ENCODE results near the gene MAPK1.
"Not testable (repeated sequence)": the region's sequence is repeated elsewhere in the genome, so short reads cannot be mapped to it uniquely, and the experiment has no call there.

The MAPK1 gene

GRCh38 chr22:21827628-21828267 lies 39.7 kb downstream of the MAPK1 start:
- CTCF ChIA-PET = no interaction called here
- TF ChIP-seq CTCF (conservative IDR thresholded peaks at IDR 0.05; ENCODE audit: low read depth) = no peak
- POLR2A ChIA-PET (ENCODE audit: low non-redundant PET) = no interaction called here
- DNase-seq (ENCODE audit: low spot score) = no peak
- no peak overlapping the region for H3K27ac ChIP-seq

- POLR2A ChIA-PET (ENCODE audit: low non-redundant PET) = no interaction called here
- no peak for TF ChIP-seq CTCF (conservative IDR thresholded peaks at IDR 0.05; ENCODE audit: low read depth)
- CTCF ChIA-PET = no interaction called here
- DNase-seq (ENCODE audit: low spot score) = no peak
- H3K27ac ChIP-seq = no peak overlapping the region
Observed at GRCh38 chr22:21826204-21826603, 41.2 kb downstream of the MAPK1 start.

- H3K27ac ChIP-seq = not testable (repeated sequence)
- CTCF ChIA-PET = interaction anchor here (0.6 to 1.3 kb wide), 2 partner anchors 35 to 56 kb away, joined by 3 to 5 read pairs; no protein-coding TSS in a partner anchor
Observed at GRCh38 chr22:21824962-21825361, 42.5 kb downstream of the MAPK1 start.

GRCh38 chr22:21824445-21824912 lies 43.0 kb downstream of the MAPK1 start:
- ChIA-PET POLR2A (ENCODE audit: low non-redundant PET) (no interaction called here), CTCF (interaction anchor here (0.6 to 1.3 kb wide), 2 partner anchors 35 to 57 kb away, joined by 3 to 5 read pairs; no protein-coding TSS in a partner anchor)
- no peak for TF ChIP-seq CTCF (conservative IDR thresholded peaks at IDR 0.05; ENCODE audit: low read depth)
- H3K27ac ChIP-seq = no peak overlapping the region
- DNase-seq (ENCODE audit: low spot score) = no peak

More at GRCh38 chr22:21824962-21825361, 42.5 kb downstream of the MAPK1 start:
- POLR2A ChIA-PET (ENCODE audit: low non-redundant PET); DNase-seq (ENCODE audit: low spot score): not testable (repeated sequence)

- no peak overlapping the region for H3K27ac ChIP-seq
- DNase-seq (ENCODE audit: low spot score) = no peak
- POLR2A ChIA-PET (ENCODE audit: low non-redundant PET) = no interaction called here
- TF ChIP-seq CTCF (conservative IDR thresholded peaks at IDR 0.05; ENCODE audit: low read depth) = no peak
- CTCF ChIA-PET = no interaction called here
Observed at GRCh38 chr22:21823740-21824444, 43.6 kb downstream of the MAPK1 start.

GRCh38 chr22:21819183-21819770 lies 48.2 kb downstream of the MAPK1 start:
- H3K27ac ChIP-seq = peak overlapping the region; percentile 93
- POLR2A ChIA-PET (ENCODE audit: low non-redundant PET) = no interaction called here
- no peak for DNase-seq (ENCODE audit: low spot score)
- CTCF ChIA-PET = no interaction called here
- no peak for TF ChIP-seq CTCF (conservative IDR thresholded peaks at IDR 0.05; ENCODE audit: low read depth)

All from RWPE1 (cell line).